IPS-11a (cell line): ENCODE results near the gene SRPX2.

Source experiments
- H3K4me3 ChIP-seq: one replicate; pipeline ENCODE4 v1.5.1; 2013; ENCODE audit warnings: low read depth, low read length, control low read depth

SRPX2 gene

GRCh38 chrX:100643956-100644860 is at the start of gene SRPX2:
Gene SRPX2 (plus strand): TSS chrX:100644199. CDS start chrX:100646323, 2,124 bp downstream.
- H3K4me3 ChIP-seq, result no peak within 1 kb of the TSS

GRCh38 chrX:100596601-100597000 is 47.4 kb upstream of the SRPX2 start:
- H3K4me3 ChIP-seq, result no peak overlapping the region

- no peak overlapping the region for H3K4me3 ChIP-seq
These were observed 44.5 kb upstream of the SRPX2 start for GRCh38 chrX:100599456-100599855.

GRCh38 chrX:100600340-100600739 is 43.7 kb upstream of the SRPX2 start:
- H3K4me3 ChIP-seq, result no peak overlapping the region

- no peak overlapping the region for H3K4me3 ChIP-seq
These were observed 43.2 kb upstream of the SRPX2 start for GRCh38 chrX:100600758-100601157.

GRCh38 chrX:100606753-100607152 is 37.2 kb upstream of the SRPX2 start:
- no peak overlapping the region for H3K4me3 ChIP-seq

GRCh38 chrX:100609591-100609990 is 34.4 kb upstream of the SRPX2 start:
- no peak overlapping the region for H3K4me3 ChIP-seq

GRCh38 chrX:100611951-100612350 is 32.0 kb upstream of the SRPX2 start:
- H3K4me3 ChIP-seq, result no peak overlapping the region

GRCh38 chrX:100615005-100615404 is 29.0 kb upstream of the SRPX2 start:
- no peak overlapping the region for H3K4me3 ChIP-seq

- H3K4me3 ChIP-seq, result no peak overlapping the region
These were observed 21.0 kb upstream of the SRPX2 start for GRCh38 chrX:100623001-100623400.

- H3K4me3 ChIP-seq, result no peak overlapping the region
These were observed 18.0 kb upstream of the SRPX2 start for GRCh38 chrX:100625985-100626491.

GRCh38 chrX:100635040-100635439 is 9.0 kb upstream of the SRPX2 start:
- H3K4me3 ChIP-seq, result no peak overlapping the region

- H3K4me3 ChIP-seq, result peak overlapping the region; percentile 57
These were observed 8.0 kb upstream of the SRPX2 start for GRCh38 chrX:100635989-100636320.

- peak within 1 kb of the TSS; percentile 57 for H3K4me3 ChIP-seq
These were observed 7.5 kb upstream of the SRPX2 start, which contains the start of gene TSPAN6 for GRCh38 chrX:100636321-100636991. Gene TSPAN6 (minus strand): TSS chrX:100636806. CDS start chrX:100636694, 112 bp downstream.

GRCh38 chrX:100642290-100642689 is 1.7 kb upstream of the SRPX2 start:
- H3K4me3 ChIP-seq, result no peak overlapping the region

- H3K4me3 ChIP-seq, result no peak overlapping the region
These were observed 787 bp upstream of the SRPX2 start for GRCh38 chrX:100643212-100643611.

- no peak overlapping the region for H3K4me3 ChIP-seq
These were observed 1.1 kb downstream of the SRPX2 start for GRCh38 chrX:100645106-100645505.

GRCh38 chrX:100647095-100647494 is 3.1 kb downstream of the SRPX2 start:
- H3K4me3 ChIP-seq, result no peak overlapping the region

GRCh38 chrX:100647739-100648138 is 3.7 kb downstream of the SRPX2 start:
- no peak overlapping the region for H3K4me3 ChIP-seq

GRCh38 chrX:100648458-100649417 is 4.7 kb downstream of the SRPX2 start:
- no peak overlapping the region for H3K4me3 ChIP-seq
